Mesendoderm (in vitro differentiated cells): ENCODE data around the gene DNM3.

ENCODE experiments used
- DNase-seq: peaks from one replicate; pipeline ENCODE4 v3.0.0; 2013
- H2AK5ac ChIP-seq: 2 replicates; pipeline ENCODE4 v1.6.1; 2013; ENCODE audit warnings: low read length, inconsistent platforms
- H2BK120ac ChIP-seq: 2 replicates; pipeline ENCODE4 v1.6.1; 2013; ENCODE audit warnings: low read depth, mild to moderate bottlenecking, low read length, moderate library complexity, mixed read lengths
- H2BK15ac ChIP-seq: replicated peaks from 2 replicates; pipeline ENCODE4 v1.6.1; 2013; ENCODE audit warnings: low read depth, mild to moderate bottlenecking, moderate library complexity
- H2BK5ac ChIP-seq: 2 replicates; pipeline ENCODE4 v1.6.1; 2013; ENCODE audit warnings: low read length, inconsistent platforms
- H3K18ac ChIP-seq: 2 replicates; pipeline ENCODE4 v1.6.1; 2013; ENCODE audit warnings: mild to moderate bottlenecking, low read length, mixed read lengths
- H3K23ac ChIP-seq: one replicate; pipeline ENCODE4 v1.6.1; 2013; ENCODE audit warnings: low read length
- H3K27ac ChIP-seq: 2 replicates; pipeline ENCODE4 v1.5.1; 2013; ENCODE audit warnings: low read depth, mild to moderate bottlenecking, inconsistent platforms, low read length, moderate library complexity
- H3K27me3 ChIP-seq: 2 replicates; pipeline ENCODE4 v1.6.1; 2013; ENCODE audit warnings: low read length, control low read depth, mild to moderate bottlenecking, inconsistent platforms; ENCODE audit not compliant: insufficient read depth, poor library complexity
- H3K36me3 ChIP-seq: 2 replicates; pipeline ENCODE4 v1.6.1; 2013; ENCODE audit warnings: low read length, inconsistent platforms; ENCODE audit not compliant: control insufficient read depth, insufficient read depth
- H3K4ac ChIP-seq: one replicate; pipeline ENCODE4 v1.6.1; 2013; ENCODE audit warnings: low read depth, mild to moderate bottlenecking, low read length, moderate library complexity
- H3K4me1 ChIP-seq: 2 replicates; pipeline ENCODE4 v1.6.1; 2013; ENCODE audit warnings: low read depth, low read length, inconsistent platforms; ENCODE audit not compliant: control insufficient read depth
- H3K4me2 ChIP-seq: 2 replicates; pipeline ENCODE4 v1.6.1; 2013; ENCODE audit warnings: low read length
- H3K4me3 ChIP-seq: 2 replicates; pipeline ENCODE4 v1.5.1; 2013; ENCODE audit warnings: mild to moderate bottlenecking, low read length
- H3K56ac ChIP-seq: one replicate; pipeline ENCODE4 v1.6.1; 2013; ENCODE audit warnings: low read length
- H3K79me1 ChIP-seq: 2 replicates; pipeline ENCODE4 v1.6.1; 2013; ENCODE audit warnings: low read length, inconsistent platforms
- H3K79me2 ChIP-seq: 2 replicates; pipeline ENCODE4 v1.6.1; 2013; ENCODE audit warnings: mild to moderate bottlenecking, low read length; ENCODE audit not compliant: control insufficient read depth, insufficient read depth
- H3K9ac ChIP-seq: 2 replicates; pipeline ENCODE4 v1.6.1; 2013; ENCODE audit warnings: low read length, inconsistent platforms
- H4K5ac ChIP-seq: one replicate; pipeline ENCODE4 v1.6.1; 2013; ENCODE audit warnings: low read length
- H4K8ac ChIP-seq: one replicate; pipeline ENCODE4 v1.6.1; 2013; ENCODE audit warnings: low read depth, mild to moderate bottlenecking, control low read depth, low read length, moderate library complexity
- WGBS: extraction: QIAGEN DNeasy Blood & Tissue Kit; methylation state at CpG from one replicate; pipeline ENCODE4 v1.1.7; 2013; ENCODE audit warnings: low lambda C conversion rate, missing lambda C conversion rate; ENCODE audit not compliant: insufficient coverage; ENCODE audit errors: extremely low coverage; 5-methylcytosine and 5-hydroxymethylcytosine counted together

DNM3 gene

GRCh38 chr1:171873664-171874063 lies 32.4 kb downstream of the DNM3 start:
- Histone ChIP-seq H3K23ac (no peak overlapping the region), H3K79me1 (no peaks in the 10 kb centered on the region), H4K5ac (no peak overlapping the region), H3K56ac (no peak overlapping the region), H3K4me2 (no peak overlapping the region), H3K9ac (no peak overlapping the region), H3K36me3 (no peaks in the 10 kb centered on the region), H2BK5ac (no peak overlapping the region), H4K8ac (no peak overlapping the region), H3K79me2 (no peaks in the 10 kb centered on the region), H3K27ac (no peak overlapping the region), H3K4ac (no peak overlapping the region), H3K18ac (no peak overlapping the region), H3K4me3 (no peak overlapping the region), H3K27me3 (no peaks in the 10 kb centered on the region), H2BK15ac (no peak overlapping the region), H2AK5ac (no peak overlapping the region), H3K4me1 (no peaks in the 10 kb centered on the region), H2BK120ac (no peak overlapping the region)
- WGBS = 100% methylated on average over 3 of the region's 5 CpGs
- DNase-seq = no peak

GRCh38 chr1:171877701-171878100 lies 36.4 kb downstream of the DNM3 start:
- Histone ChIP-seq H2BK5ac (no peak overlapping the region), H3K79me2 (no peaks in the 10 kb centered on the region), H3K23ac (no peak overlapping the region), H4K5ac (no peak overlapping the region), H3K18ac (no peak overlapping the region), H3K4me3 (no peak overlapping the region), H3K9ac (no peak overlapping the region), H3K27ac (no peak overlapping the region), H2BK15ac (no peak overlapping the region), H3K79me1 (no peaks in the 10 kb centered on the region), H4K8ac (no peak overlapping the region), H3K56ac (no peak overlapping the region), H3K36me3 (no peaks in the 10 kb centered on the region), H3K4me1 (no peaks in the 10 kb centered on the region), H2BK120ac (no peak overlapping the region), H2AK5ac (no peak overlapping the region), H3K4me2 (no peak overlapping the region), H3K27me3 (no peaks in the 10 kb centered on the region), H3K4ac (no peak overlapping the region)
- DNase-seq = no peak
- WGBS = no CpG with 5 or more reads among the region's 3 CpGs

GRCh38 chr1:171879556-171879955 lies 38.3 kb downstream of the DNM3 start:
- DNase-seq = no peak
- H4K5ac ChIP-seq = no peak overlapping the region
- H3K4me2 ChIP-seq = no peak overlapping the region
- no peaks in the 10 kb centered on the region for H3K4me1 ChIP-seq
- no peak overlapping the region for H2BK15ac ChIP-seq
- H2BK120ac ChIP-seq = no peak overlapping the region
- no peak overlapping the region for H3K23ac ChIP-seq
- no peaks in the 10 kb centered on the region for H3K27me3 ChIP-seq
- H3K79me1 ChIP-seq = no peaks in the 10 kb centered on the region
- H3K79me2 ChIP-seq = no peaks in the 10 kb centered on the region
- no CpG with 5 or more reads among the region's 4 CpGs for WGBS
- no peak overlapping the region for H3K18ac ChIP-seq
- no peak overlapping the region for H3K4me3 ChIP-seq
- H3K4ac ChIP-seq = no peak overlapping the region
- H2AK5ac ChIP-seq = no peak overlapping the region
- no peak overlapping the region for H2BK5ac ChIP-seq
- H3K27ac ChIP-seq = no peak overlapping the region
- H4K8ac ChIP-seq = no peak overlapping the region
- H3K36me3 ChIP-seq = no peaks in the 10 kb centered on the region
- H3K9ac ChIP-seq = no peak overlapping the region
- H3K56ac ChIP-seq = no peak overlapping the region

GRCh38 chr1:171881442-171881841 lies 40.1 kb downstream of the DNM3 start:
- Histone ChIP-seq H3K9ac (no peak overlapping the region), H4K5ac (no peak overlapping the region), H3K4me3 (no peak overlapping the region), H3K23ac (no peak overlapping the region), H3K36me3 (no peaks in the 10 kb centered on the region), H4K8ac (no peak overlapping the region), H3K18ac (no peak overlapping the region), H3K4me2 (no peak overlapping the region), H2BK5ac (no peak overlapping the region), H3K79me2 (no peaks in the 10 kb centered on the region), H3K27ac (no peak overlapping the region), H2AK5ac (no peak overlapping the region), H3K27me3 (no peaks in the 10 kb centered on the region), H3K79me1 (no peaks in the 10 kb centered on the region), H3K4me1 (no peaks in the 10 kb centered on the region), H2BK120ac (no peak overlapping the region), H3K56ac (no peak overlapping the region), H3K4ac (no peak overlapping the region), H2BK15ac (no peak overlapping the region)
- no peak for DNase-seq
- no CpG with 5 or more reads among the region's 1 CpG for WGBS

GRCh38 chr1:171883849-171884248 lies 42.6 kb downstream of the DNM3 start:
- no peak overlapping the region for H3K23ac ChIP-seq
- DNase-seq = no peak
- no peaks in the 10 kb centered on the region for H3K27me3 ChIP-seq
- no peak overlapping the region for H3K4me3 ChIP-seq
- H4K5ac ChIP-seq = no peak overlapping the region
- H3K18ac ChIP-seq = no peak overlapping the region
- H2BK15ac ChIP-seq = no peak overlapping the region
- H3K79me1 ChIP-seq = no peaks in the 10 kb centered on the region
- H3K4me1 ChIP-seq = no peaks in the 10 kb centered on the region
- H3K4ac ChIP-seq = no peak overlapping the region
- no peak overlapping the region for H3K56ac ChIP-seq
- no peaks in the 10 kb centered on the region for H3K79me2 ChIP-seq
- H2BK5ac ChIP-seq = no peak overlapping the region
- WGBS = no CpG with 5 or more reads among the region's 4 CpGs
- no peak overlapping the region for H3K4me2 ChIP-seq
- H2AK5ac ChIP-seq = no peak overlapping the region
- no peak overlapping the region for H2BK120ac ChIP-seq
- H3K9ac ChIP-seq = no peak overlapping the region
- no peak overlapping the region for H3K27ac ChIP-seq
- no peaks in the 10 kb centered on the region for H3K36me3 ChIP-seq
- H4K8ac ChIP-seq = no peak overlapping the region

GRCh38 chr1:171884475-171884874 lies 43.2 kb downstream of the DNM3 start:
- Histone ChIP-seq H3K27ac (no peak overlapping the region), H3K4ac (no peak overlapping the region), H3K9ac (no peak overlapping the region), H3K4me2 (no peak overlapping the region), H3K4me3 (no peak overlapping the region), H2AK5ac (no peak overlapping the region), H3K4me1 (no peaks in the 10 kb centered on the region), H3K23ac (no peak overlapping the region), H2BK5ac (no peak overlapping the region), H2BK120ac (no peak overlapping the region), H3K79me2 (no peaks in the 10 kb centered on the region), H2BK15ac (no peak overlapping the region), H3K18ac (no peak overlapping the region), H4K8ac (no peak overlapping the region), H3K36me3 (no peaks in the 10 kb centered on the region), H4K5ac (no peak overlapping the region), H3K27me3 (no peaks in the 10 kb centered on the region), H3K56ac (no peak overlapping the region), H3K79me1 (no peaks in the 10 kb centered on the region)
- DNase-seq = no peak
- no CpG with 5 or more reads among the region's 1 CpG for WGBS
